HG03457 (cell line): ENCODE results near the gene SPG7.
"Not testable (repeated sequence)": the region's sequence is repeated elsewhere in the genome, so short reads cannot be mapped to it uniquely, and the experiment has no call there.

ENCODE experiments used
- ATAC-seq: cut with Tn5 transposase; IDR thresholded peaks from one replicate; pipeline ENCODE4 v1.9.1; 2021; ENCODE audit warnings: moderate number of reproducible peaks; ENCODE audit not compliant: unreplicated experiment

The SPG7 gene

DNA sequence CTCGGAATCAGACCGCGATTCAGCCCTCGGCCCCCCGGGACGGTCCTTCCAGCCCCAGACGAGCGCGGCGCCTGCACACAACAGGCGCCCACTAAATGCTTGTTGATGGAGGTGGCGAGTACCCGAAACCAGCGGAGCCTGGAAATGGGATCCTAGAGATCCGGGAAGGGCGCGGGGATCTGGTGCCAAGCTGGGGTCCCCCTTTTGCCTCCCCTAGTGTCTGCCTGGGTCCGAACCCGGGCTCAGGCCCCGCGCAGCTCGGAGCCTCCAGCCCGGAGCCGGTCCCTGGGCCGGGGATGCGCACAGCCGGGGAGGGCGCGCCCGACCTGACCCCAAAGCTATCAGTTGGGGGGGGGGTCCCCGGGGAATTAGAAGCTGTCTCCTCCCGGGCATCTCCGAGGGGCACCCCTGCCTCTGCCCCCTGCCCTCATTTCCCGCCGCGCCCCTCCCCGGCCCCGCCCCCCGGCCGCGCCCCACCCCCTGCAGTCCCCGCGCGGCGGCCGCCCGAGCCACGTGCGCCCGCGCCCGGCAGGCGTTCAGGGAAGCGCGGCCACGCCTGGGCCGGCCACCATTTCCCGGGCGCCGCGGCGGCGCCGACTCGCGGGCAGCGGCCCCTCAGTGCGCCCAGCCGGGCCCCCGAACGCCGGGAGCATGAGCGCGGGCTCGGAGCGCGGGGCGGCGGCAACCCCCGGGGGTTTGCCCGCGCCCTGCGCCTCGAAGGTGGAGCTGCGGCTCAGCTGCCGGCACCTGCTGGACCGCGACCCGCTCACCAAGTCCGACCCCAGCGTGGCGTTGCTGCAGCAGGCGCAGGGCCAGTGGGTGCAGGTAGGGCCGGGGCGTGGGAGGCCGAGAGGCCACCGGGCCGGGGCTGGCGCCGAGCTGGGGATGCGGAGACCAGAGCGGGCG lies 67.3 kb downstream of the SPG7 start, which contains the start of gene CPNE7:
CPNE7 (plus strand) TSS at position 512 of the 906 bp plus-strand sequence; CDS start at position 652, 140 bp downstream.
- ATAC-seq, result no peak

DNA sequence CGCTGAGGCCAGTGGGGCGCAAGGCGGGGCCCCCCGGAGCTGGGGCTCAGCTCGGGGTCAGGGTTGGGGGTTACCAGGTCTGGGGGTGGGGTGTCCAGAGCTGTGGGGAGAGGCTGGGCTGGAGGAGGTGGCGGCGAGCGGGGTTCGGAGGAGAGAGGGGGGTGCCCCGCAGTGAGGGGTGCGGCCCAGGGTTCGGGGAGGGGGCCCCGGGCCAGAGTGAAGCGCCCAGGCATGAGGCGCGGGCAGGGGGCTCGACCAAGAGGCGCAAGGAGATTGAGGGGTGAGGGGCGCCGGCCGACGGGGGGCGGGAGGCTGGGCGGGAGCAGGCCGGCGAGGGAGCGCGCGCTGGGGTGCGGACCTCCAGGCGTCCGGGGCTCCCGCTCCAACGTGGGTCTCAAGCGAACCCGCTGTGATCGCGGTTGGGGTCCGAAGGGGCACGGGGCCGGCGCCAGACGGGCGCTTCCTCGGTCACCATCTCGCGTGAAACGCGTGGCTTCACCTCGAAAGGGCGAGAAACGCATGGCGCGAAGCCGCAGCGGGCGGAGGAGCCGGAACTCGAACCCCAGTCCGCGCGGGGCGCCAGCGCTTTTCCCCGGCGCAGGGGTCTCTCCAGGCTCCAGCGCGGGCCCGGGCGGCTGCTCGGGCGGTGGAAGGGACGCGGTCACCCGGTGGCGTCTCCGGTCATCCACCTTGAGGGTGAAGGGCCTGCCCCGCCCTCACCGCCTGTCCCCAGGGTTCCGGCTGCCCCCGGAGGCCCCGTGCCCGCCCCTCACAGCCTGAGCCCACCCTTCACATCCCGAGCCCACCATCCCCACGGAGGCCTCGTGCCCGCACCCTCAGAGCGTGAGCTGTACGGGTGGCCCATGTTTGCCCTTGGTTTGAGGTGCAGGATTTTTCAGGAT lies 68.2 kb downstream of the SPG7 start:
- no peak for ATAC-seq

DNA sequence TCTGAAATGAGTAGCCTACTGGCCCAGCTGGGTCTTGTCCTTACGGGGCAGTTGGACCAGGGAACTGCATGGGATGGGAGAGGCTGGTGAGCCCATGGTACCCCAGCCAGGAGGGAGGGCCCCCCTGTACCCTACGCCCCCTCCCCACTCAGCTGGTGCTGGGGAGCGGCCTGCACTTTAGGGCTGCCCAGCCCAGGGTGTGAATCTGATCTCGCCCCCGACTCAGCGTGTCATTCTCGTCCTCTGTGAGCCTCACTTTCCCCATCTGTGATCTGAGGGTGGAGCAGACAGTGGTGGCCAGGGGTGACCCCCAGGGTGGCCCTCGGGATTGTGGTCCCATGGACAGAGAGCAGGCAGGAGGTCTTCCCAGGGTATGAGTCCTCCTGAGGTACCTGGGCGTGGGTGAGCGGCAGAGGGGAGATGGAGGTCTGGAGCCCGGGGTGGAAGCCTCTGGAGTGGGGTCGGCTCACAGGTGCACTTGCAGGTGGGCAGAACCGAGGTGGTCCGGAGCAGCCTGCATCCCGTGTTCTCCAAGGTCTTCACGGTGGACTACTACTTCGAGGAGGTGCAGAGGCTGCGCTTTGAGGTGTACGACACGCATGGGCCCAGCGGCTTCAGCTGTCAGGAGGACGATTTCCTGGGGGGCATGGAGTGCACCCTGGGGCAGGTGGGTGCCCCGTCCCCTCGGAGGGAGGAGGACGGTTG lies 69.0 kb downstream of the SPG7 start:
- ATAC-seq, result no peak

DNA sequence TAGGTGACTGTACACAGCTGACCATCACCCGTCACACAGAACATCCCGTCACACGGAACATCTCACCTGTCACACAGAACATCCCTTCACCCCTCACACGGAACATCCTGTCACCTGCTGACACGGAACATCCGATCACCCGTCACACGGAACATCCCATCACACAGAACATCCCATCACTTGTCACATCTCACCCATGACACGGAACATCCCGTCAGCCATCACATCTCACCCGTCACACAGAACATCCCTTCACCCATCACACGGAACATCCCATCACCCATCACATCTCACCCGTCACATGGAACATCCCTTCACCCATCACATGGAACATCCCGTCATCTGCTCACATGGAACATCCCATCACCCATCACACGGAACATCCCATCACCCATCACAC lies 71.1 kb downstream of the SPG7 start:
- ATAC-seq, result no peak

- ATAC-seq, result no peak
These were observed 73.0 kb downstream of the SPG7 start for GRCh38 chr16:89581045-89581695.

GRCh38 chr16:89581861-89582563 lies 73.8 kb downstream of the SPG7 start:
- no peak for ATAC-seq

DNA sequence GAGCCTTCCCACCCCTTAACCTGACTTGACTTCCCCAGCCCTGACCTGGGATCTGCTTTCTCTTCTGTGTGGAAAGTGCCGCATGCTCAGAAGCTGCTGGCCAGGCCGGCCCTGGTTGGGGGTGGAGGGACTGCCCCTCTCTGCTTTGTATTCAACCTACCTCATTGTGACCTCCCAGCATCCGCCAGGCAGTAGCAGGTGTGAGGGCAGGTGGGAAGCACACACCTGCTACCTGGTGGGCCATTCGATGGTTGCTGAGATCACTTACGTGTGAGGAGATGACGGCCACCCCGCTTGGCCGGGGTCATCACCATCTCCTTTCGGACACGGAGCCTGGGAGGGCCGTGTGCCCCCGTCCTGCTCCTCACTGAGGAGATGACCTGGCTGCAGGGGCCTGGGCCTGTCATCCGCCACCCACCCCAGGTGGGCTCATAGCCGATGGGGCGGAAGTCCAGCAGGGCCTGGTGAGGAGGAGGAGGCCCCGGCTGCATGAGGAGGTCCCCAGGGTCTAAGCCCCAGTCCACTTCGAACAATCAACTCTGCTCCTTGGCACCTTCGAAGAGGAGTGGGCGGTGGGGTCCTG lies 74.5 kb downstream of the SPG7 start:
- ATAC-seq, result no peak

GRCh38 chr16:89583197-89583894 lies 75.1 kb downstream of the SPG7 start:
- no peak for ATAC-seq

DNA sequence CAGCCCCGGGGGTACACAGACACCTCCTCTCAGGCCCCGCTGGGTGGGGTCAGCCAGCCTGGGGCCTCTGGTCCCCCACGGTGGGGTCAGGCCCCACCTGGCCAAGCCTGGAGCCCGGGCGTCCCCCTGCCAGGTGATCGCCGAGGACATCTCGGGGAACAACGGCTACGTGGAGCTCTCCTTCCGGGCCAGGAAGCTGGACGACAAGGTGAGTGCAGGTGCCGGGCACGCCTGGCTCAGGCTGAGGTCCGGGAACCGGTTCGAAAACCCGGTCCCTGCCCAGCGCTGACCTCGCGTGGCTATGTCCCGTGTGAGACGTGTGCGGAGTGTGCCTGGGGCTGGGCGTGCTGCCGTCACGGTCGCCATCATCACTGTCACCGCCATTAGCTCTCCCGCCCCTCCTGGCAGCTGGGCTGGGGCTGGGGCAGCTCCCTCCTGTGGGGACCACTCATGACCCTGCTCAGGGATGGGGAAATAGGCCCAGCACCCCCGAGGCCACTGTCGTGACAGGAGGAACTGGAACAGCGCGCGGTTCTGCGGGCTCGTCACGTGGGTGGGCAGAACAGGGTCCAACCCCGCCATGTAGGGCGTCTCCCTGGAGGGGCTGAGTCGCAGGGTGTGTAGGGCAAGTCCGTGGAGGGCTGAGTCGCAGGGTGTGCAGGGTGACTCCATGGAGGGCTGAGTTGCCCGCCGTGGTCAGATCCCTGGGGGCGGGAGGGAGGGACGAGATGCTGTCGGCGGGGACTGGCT lies 75.9 kb downstream of the SPG7 start:
- no peak for ATAC-seq

DNA sequence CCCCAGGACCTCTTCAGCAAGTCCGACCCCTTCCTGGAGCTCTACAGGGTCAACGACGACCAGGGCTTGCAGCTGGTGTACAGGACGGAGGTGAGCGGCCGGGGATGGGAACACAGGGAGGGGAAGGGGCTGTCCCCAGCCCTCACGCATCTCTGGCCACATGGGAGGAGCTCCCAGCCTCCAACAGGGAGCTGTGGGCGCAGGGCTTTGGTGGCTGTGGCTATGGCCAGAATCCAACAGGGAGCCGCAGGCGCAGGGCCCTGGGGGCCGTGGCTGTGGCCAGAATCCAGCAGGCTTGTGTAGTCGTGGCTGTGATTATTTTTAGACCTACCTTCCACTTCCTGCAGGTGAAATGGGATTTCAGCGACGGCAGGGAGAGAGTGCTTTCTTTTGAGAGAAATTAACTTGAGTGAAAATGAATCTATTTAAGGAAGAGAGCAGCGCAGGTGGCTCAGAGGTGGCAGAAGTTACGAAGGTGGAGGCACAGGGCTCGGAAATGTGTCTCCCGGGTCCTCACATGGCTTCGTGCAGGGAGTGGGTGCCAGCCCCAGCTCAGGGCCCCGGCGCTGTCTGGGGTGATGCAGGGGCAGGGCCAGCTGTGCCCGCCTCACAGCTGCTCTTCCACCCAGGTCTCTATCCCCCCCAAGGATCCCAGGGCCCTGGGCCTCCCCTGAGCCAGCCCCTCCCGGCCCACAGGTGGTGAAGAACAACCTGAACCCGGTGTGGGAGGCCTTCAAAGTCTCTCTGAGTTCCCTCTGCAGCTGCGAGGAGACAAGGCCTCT lies 76.8 kb downstream of the SPG7 start:
- no peak for ATAC-seq

GRCh38 chr16:89586218-89586617 lies 78.0 kb downstream of the SPG7 start:
- ATAC-seq, result no peak

- ATAC-seq, result no peak
These were observed 78.7 kb downstream of the SPG7 start for GRCh38 chr16:89586853-89587252.

DNA sequence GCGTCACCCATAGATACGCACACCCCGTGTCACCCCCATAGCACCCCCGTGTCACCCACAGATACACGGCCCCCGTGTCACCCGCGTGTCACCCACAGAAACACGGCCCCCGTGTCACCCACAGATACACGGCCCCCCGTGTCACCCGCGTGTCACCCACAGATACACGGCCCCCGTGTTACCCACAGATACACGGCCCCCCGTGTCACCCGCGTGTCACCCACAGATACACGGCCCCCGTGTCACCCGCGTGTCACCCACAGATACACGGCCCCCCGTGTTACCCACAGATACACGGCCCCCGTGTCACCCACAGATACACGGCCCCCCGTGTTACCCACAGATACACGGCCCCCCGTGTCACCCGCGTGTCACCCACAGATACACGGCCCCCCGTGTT lies 79.5 kb downstream of the SPG7 start:
- not testable (repeated sequence) for ATAC-seq

DNA sequence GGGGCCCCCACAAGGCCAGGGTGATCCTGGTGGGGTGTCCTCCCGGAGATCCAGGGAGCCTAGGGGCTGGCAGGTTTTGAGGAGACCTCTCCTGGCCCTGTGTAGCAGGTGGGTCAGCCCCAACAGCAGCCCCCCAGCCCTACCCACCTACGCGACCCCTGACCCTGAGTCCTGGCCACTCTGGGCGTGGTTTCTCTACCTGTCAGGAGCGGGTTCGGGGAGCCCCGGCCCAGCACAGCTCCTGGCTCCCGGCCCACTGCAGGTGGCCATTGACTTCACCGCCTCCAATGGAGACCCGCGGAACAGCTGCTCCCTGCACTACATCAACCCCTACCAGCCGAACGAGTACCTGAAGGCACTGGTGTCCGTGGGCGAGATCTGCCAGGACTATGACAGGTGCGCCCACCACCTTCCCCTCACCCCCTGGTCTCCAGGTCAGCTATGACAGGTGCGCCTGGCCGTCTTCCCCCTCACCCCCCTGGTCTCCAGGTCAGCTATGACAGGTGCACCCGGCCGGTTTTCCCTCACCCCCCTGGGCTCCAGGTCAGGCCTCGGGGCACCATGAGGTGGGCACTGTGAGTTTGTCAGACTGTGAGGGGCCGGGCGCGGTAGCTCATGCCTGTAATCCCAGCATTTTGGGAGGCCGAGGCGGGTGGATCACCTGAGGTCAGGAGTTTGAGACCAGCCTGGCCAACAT lies 80.4 kb downstream of the SPG7 start:
- no peak for ATAC-seq

GRCh38 chr16:89589241-89589926 lies 81.2 kb downstream of the SPG7 start:
- no peak for ATAC-seq

DNA sequence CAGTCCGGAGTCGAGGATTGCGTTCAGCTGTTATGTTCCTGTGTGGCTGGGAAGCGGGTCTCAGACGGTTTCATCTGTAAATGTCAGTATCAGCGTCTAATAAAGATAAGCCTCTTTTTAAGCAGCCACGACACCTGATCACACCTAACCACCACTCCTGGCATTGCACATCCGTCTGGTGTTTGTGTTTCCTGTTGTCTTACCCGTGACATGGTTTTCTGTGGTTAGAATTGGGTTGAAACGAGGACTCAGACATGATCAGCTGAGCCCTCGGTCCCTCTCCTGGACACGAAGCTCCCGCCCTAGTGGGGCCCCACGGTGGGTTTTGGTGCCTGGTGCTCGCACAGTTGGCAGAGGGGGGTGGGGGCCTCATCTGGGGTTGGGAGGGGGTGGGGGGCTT lies 85.6 kb downstream of the SPG7 start:
- no peak for ATAC-seq
